Suprapubic skin (tissue), 4 donors: ENCODE results near the gene CLIP2. TPM values are rescaled to one million over a fixed set of nuclear protein-coding genes. Genes with fewer than 3 reads are reported as not detected.

Source experiments
- DNase-seq, 2 donors: peaks; one replicate each; pipeline ENCODE4 v3.0.0-alpha.2; 2019; ENCODE audit warnings: low spot score in 2 of 2
- H3K27ac ChIP-seq: fragments of 200-600 bp; sonication (generic); one replicate; pipeline ENCODE4 v1.5.1; 2019
- H3K27me3 ChIP-seq: fragments of 200-600 bp; sonication (generic); one replicate; pipeline ENCODE4 v1.5.1; 2019
- H3K36me3 ChIP-seq: fragments of 200-600 bp; sonication (generic); one replicate; pipeline ENCODE4 v1.5.1; 2019
- H3K4me1 ChIP-seq: fragments of 200-600 bp; sonication (generic); one replicate; pipeline ENCODE4 v1.5.1; 2019
- H3K4me3 ChIP-seq: fragments of 200-600 bp; sonication (generic); one replicate; pipeline ENCODE4 v1.5.1; 2019; ENCODE audit warnings: mild to moderate bottlenecking
- H3K9me3 ChIP-seq: fragments of 200-600 bp; sonication (generic); one replicate; pipeline ENCODE4 v1.5.1; 2019
- CTCF ChIP-seq, 2 donors: fragments of 200-600 bp in 1 of 2; fragments of 450-650 bp in 1 of 2; sonication (generic) in 1 of 2; IDR thresholded peaks; one replicate each; pipeline ENCODE4 v1.5.1; 2016 to 2019; ENCODE audit warnings: antibody characterized with exemption in 2 of 2, mild to moderate bottlenecking in 1 of 2, moderate library complexity in 1 of 2
- EP300 ChIP-seq: sonication (generic); formaldehyde crosslinking; IDR thresholded peaks from one replicate; pipeline ENCODE4 v1.6.1; 2017; ENCODE audit warnings: antibody characterized with exemption
- POLR2A ChIP-seq, 2 donors: fragments of 450-650 bp; IDR thresholded peaks; one replicate each; pipeline ENCODE4 v1.6.1; 2017; ENCODE audit warnings: antibody characterized with exemption in 2 of 2, mild to moderate bottlenecking in 2 of 2, moderate library complexity in 2 of 2
- POLR2AphosphoS5 ChIP-seq, 3 donors: sonication (generic); formaldehyde crosslinking; IDR thresholded peaks; one replicate each; pipeline ENCODE4 v1.6.1; 2017; ENCODE audit warnings: antibody characterized with exemption in 3 of 3
- WGBS: methylation state at CpG from one replicate; pipeline ENCODE4 v1.1.5; 2018; 5-methylcytosine and 5-hydroxymethylcytosine counted together
- total RNA-seq, 4 donors: library from RNA; depleted of rRNA; stranded (reverse); fragments of >200 nt; gene quantifications; one replicate each; pipeline ENCODE4 v1.1.0, GENCODE V29; 2016

Gene CLIP2
- total RNA-seq, 4 donors from 2014 or later = 26.9 to 73.6 (median 32.5) TPM

GRCh38 chr7:74354009-74354408, 64.8 kb downstream of the CLIP2 start:
- no peak overlapping the region for H3K27ac ChIP-seq
- H3K4me1 ChIP-seq = no peaks in the 10 kb centered on the region
- 97% methylated on average over 6 of the region's 6 CpGs for WGBS
- H3K36me3 ChIP-seq = peaks cover 31% of the 10 kb centered on the region
- H3K4me3 ChIP-seq = no peak overlapping the region
- DNase-seq = no peak
- H3K9me3 ChIP-seq = no peaks in the 10 kb centered on the region
- no peak for TF ChIP-seq CTCF (IDR thresholded peaks at IDR 0.05)
- no peak for TF ChIP-seq EP300
- no peak for TF ChIP-seq POLR2AphosphoS5 (IDR thresholded peaks at IDR 0.05)
- TF ChIP-seq POLR2A (IDR thresholded peaks at IDR 0.05) = no peak
- H3K27me3 ChIP-seq = no peaks in the 10 kb centered on the region

GRCh38 chr7:74355091-74355490, 65.9 kb downstream of the CLIP2 start:
- H3K27ac ChIP-seq = no peak overlapping the region
- no peak overlapping the region for H3K4me3 ChIP-seq
- no peaks in the 10 kb centered on the region for H3K4me1 ChIP-seq
- no peak for DNase-seq
- no peaks in the 10 kb centered on the region for H3K9me3 ChIP-seq
- 77% methylated on average over 4 of the region's 4 CpGs for WGBS
- no peak for TF ChIP-seq CTCF (IDR thresholded peaks at IDR 0.05)
- no peak for TF ChIP-seq POLR2AphosphoS5 (IDR thresholded peaks at IDR 0.05)
- TF ChIP-seq POLR2A (IDR thresholded peaks at IDR 0.05) = no peak
- peaks cover 36% of the 10 kb centered on the region for H3K36me3 ChIP-seq
- H3K27me3 ChIP-seq = no peaks in the 10 kb centered on the region

GRCh38 chr7:74356589-74357315, 67.5 kb downstream of the CLIP2 start:
- Histone ChIP-seq H3K9me3 (no peaks in the 10 kb centered on the region), H3K36me3 (peaks cover 45% of the 10 kb centered on the region), H3K27ac (no peak overlapping the region), H3K4me1 (no peaks in the 10 kb centered on the region), H3K27me3 (no peaks in the 10 kb centered on the region), H3K4me3 (no peak overlapping the region)
- DNase-seq = no peak
- TF ChIP-seq CTCF (IDR thresholded peaks at IDR 0.05) = no peak
- no peak for TF ChIP-seq POLR2A (IDR thresholded peaks at IDR 0.05)
- no peak for TF ChIP-seq POLR2AphosphoS5 (IDR thresholded peaks at IDR 0.05)
- TF ChIP-seq EP300 = no peak
- 96% methylated on average over 4 of the region's 10 CpGs for WGBS

- Histone ChIP-seq H3K4me1 (no peaks in the 10 kb centered on the region), H3K27me3 (no peaks in the 10 kb centered on the region), H3K36me3 (peaks cover 51% of the 10 kb centered on the region), H3K27ac (no peak overlapping the region), H3K9me3 (no peaks in the 10 kb centered on the region), H3K4me3 (no peak overlapping the region)
- TF ChIP-seq POLR2AphosphoS5 (IDR thresholded peaks at IDR 0.05) (no peak), POLR2A (IDR thresholded peaks at IDR 0.05) (no peak), EP300 (no peak)
- DNase-seq = no peak
- WGBS = 97% methylated on average over 5 of the region's 11 CpGs
These were observed 70.8 kb downstream of the CLIP2 start for GRCh38 chr7:74360008-74360407.

DNA sequence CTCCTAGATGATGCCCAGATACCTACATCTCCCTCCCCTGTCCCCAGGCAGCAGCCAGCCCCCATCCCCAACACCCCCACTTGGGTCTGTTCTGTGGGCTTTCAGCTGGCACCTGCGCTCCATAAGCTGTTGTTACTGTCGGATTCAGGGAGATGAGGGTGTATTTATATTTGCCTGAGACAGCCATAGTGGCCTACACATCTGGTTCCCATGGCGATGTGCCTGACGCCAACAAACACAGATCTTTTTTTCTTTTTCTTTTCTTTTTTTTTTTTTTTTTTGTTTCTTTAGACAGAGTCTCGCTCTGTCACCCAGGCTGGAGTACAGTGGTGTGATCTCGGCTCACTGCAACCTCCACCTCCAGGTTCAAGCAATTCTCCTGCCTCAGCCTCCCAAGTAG, 73.1 kb downstream of the CLIP2 start:
- no peak overlapping the region for H3K4me3 ChIP-seq
- no peak for DNase-seq

More for the DNA sequence above, 73.1 kb downstream of the CLIP2 start:
- Histone ChIP-seq H3K9me3 (no peaks in the 10 kb centered on the region), H3K4me1 (no peaks in the 10 kb centered on the region), H3K27ac (no peak overlapping the region), H3K27me3 (no peaks in the 10 kb centered on the region), H3K36me3 (peaks cover 28% of the 10 kb centered on the region)
- 92% methylated on average over 6 of the region's 6 CpGs for WGBS
- TF ChIP-seq POLR2AphosphoS5 (IDR thresholded peaks at IDR 0.05) (no peak), POLR2A (IDR thresholded peaks at IDR 0.05) (no peak), EP300 (no peak), CTCF (IDR thresholded peaks at IDR 0.05) (no peak)
